KG1 (cell line): Measurements from ENCODE around the gene RAPGEF2.
"Not testable (repeated sequence)": the region's sequence is repeated elsewhere in the genome, so short reads cannot be mapped to it uniquely, and the experiment has no call there.

ENCODE experiments used
- DNase-seq: peaks from one replicate; lab custom pipeline; 2025; lab: John Stamatoyannopoulos, UW

RAPGEF2 gene

GRCh38 chr4:159374749-159375530 lies 272.1 kb downstream of the RAPGEF2 start:
- no peak for DNase-seq

GRCh38 chr4:159376289-159376688 lies 273.4 kb downstream of the RAPGEF2 start:
- no peak for DNase-seq

GRCh38 chr4:159378056-159378616 lies 275.3 kb downstream of the RAPGEF2 start:
- DNase-seq, result no peak

GRCh38 chr4:159379064-159379463 lies 276.2 kb downstream of the RAPGEF2 start:
- DNase-seq, result not testable (repeated sequence)

- no peak for DNase-seq
Measured at GRCh38 chr4:159379836-159380235, 277.0 kb downstream of the RAPGEF2 start.

- DNase-seq, result no peak
Measured at GRCh38 chr4:159382856-159383561, 280.1 kb downstream of the RAPGEF2 start.

GRCh38 chr4:159383562-159383931 lies 280.7 kb downstream of the RAPGEF2 start:
- no peak for DNase-seq

- no peak for DNase-seq
Measured at GRCh38 chr4:159384017-159384416, 281.1 kb downstream of the RAPGEF2 start.

- DNase-seq, result no peak
Measured at GRCh38 chr4:159384632-159385031, 281.8 kb downstream of the RAPGEF2 start.

GRCh38 chr4:159386620-159387019 lies 283.7 kb downstream of the RAPGEF2 start:
- no peak for DNase-seq

GRCh38 chr4:159389756-159390155 lies 286.9 kb downstream of the RAPGEF2 start:
- DNase-seq, result no peak

- DNase-seq, result no peak
Measured at GRCh38 chr4:159390648-159391047, 287.8 kb downstream of the RAPGEF2 start.

GRCh38 chr4:159395693-159396092 lies 292.8 kb downstream of the RAPGEF2 start:
- DNase-seq, result no peak

- DNase-seq, result no peak
Measured at GRCh38 chr4:159396151-159396550, 293.3 kb downstream of the RAPGEF2 start.

- DNase-seq, result no peak
Measured at GRCh38 chr4:159398236-159398638, 295.4 kb downstream of the RAPGEF2 start.

- no peak for DNase-seq
Measured at GRCh38 chr4:159400558-159401225, 297.8 kb downstream of the RAPGEF2 start.

GRCh38 chr4:159401226-159401712 lies 298.4 kb downstream of the RAPGEF2 start:
- DNase-seq, result no peak

- DNase-seq, result no peak
Measured at GRCh38 chr4:159401791-159402380, 299.0 kb downstream of the RAPGEF2 start.
